B cell (primary cell): Measurements from ENCODE around the gene CSNK1E.
"Not testable (repeated sequence)": the region's sequence is repeated elsewhere in the genome, so short reads cannot be mapped to it uniquely, and the experiment has no call there.

Source experiments
- CTCF ChIP-seq: fragments of 200-600 bp; IDR thresholded peaks from one replicate; pipeline ENCODE4 v1.8.0; 2022; ENCODE audit warnings: antibody characterized with exemption, mild to moderate bottlenecking
- EZH2 ChIP-seq: IDR thresholded peaks from 2 replicates; pipeline ENCODE4 v1.6.1; 2012; ENCODE audit warnings: borderline replicate concordance, low read depth, mild to moderate bottlenecking, moderate library complexity, low read length; ENCODE audit not compliant: insufficient read depth, poor library complexity, severe bottlenecking

- TF ChIP-seq EZH2, CTCF: not testable (repeated sequence)
Observed at GRCh38 chr22:38360560-38360959, 43.3 kb upstream of the CSNK1E start.
